GM23248 (cell line): ENCODE data around the gene SMC4. TPM values are rescaled to one million over a fixed set of nuclear protein-coding genes. Genes with fewer than 3 reads are reported as not detected.

Experiments
- DNase-seq: peaks from one replicate; pipeline ENCODE4 v3.0.0-alpha.2; 2015
- H2AFZ ChIP-seq: fragments of 200-600 bp; sonication (generic); 2 replicates; pipeline ENCODE4 v1.6.1; 2016; ENCODE audit warnings: antibody characterized with exemption
- H3F3A ChIP-seq: fragments of 200-600 bp; sonication (generic); 2 replicates; pipeline ENCODE4 v1.6.1; 2016; ENCODE audit warnings: mild to moderate bottlenecking, antibody characterized with exemption, mixed run types; ENCODE audit not compliant: insufficient read depth
- H3K27ac ChIP-seq: fragments of 200-600 bp; sonication (generic); 2 replicates; pipeline ENCODE4 v1.5.1; 2016; ENCODE audit warnings: mild to moderate bottlenecking
- H3K27me3 ChIP-seq: fragments of 200-600 bp; sonication (generic); replicated peaks from 2 replicates; pipeline ENCODE4 v1.6.1; 2016; ENCODE audit warnings: mild to moderate bottlenecking; ENCODE audit not compliant: insufficient read depth
- H3K36me3 ChIP-seq: fragments of 200-600 bp; sonication (generic); 2 replicates; pipeline ENCODE4 v1.6.1; 2016; ENCODE audit warnings: low read depth, mild to moderate bottlenecking
- H3K4me1 ChIP-seq: fragments of 200-600 bp; sonication (generic); 2 replicates; pipeline ENCODE4 v1.6.1; 2016; ENCODE audit warnings: mild to moderate bottlenecking; ENCODE audit not compliant: insufficient read depth
- H3K4me2 ChIP-seq: fragments of 200-600 bp; sonication (generic); one replicate; pipeline ENCODE4 v1.6.1; 2016; ENCODE audit warnings: mild to moderate bottlenecking; ENCODE audit not compliant: unreplicated experiment
- H3K4me3 ChIP-seq: fragments of 200-600 bp; sonication (generic); 2 replicates; pipeline ENCODE4 v1.5.1; 2016; ENCODE audit warnings: mild to moderate bottlenecking
- H3K79me2 ChIP-seq: fragments of 200-600 bp; sonication (generic); 2 replicates; pipeline ENCODE4 v1.6.1; 2016; ENCODE audit warnings: mild to moderate bottlenecking; ENCODE audit not compliant: insufficient read depth
- H3K9ac ChIP-seq: fragments of 200-600 bp; sonication (generic); 2 replicates; pipeline ENCODE4 v1.6.1; 2016; ENCODE audit warnings: mild to moderate bottlenecking
- H3K9me2 ChIP-seq: fragments of 200-600 bp; sonication (generic); 2 replicates; pipeline ENCODE4 v1.6.1; 2016; ENCODE audit warnings: mixed run types, mild to moderate bottlenecking, moderate library complexity; ENCODE audit not compliant: insufficient read depth
- H3K9me3 ChIP-seq: fragments of 200-600 bp; sonication (generic); one replicate; pipeline ENCODE4 v1.6.1; 2017; ENCODE audit warnings: low read depth
- H4K20me1 ChIP-seq: fragments of 200-600 bp; sonication (generic); 2 replicates; pipeline ENCODE4 v1.6.0; 2016; ENCODE audit not compliant: insufficient read depth
- EZH2 ChIP-seq: fragments of 200-600 bp; sonication (generic); IDR thresholded peaks from 2 replicates; pipeline ENCODE4 v1.6.1; 2018; ENCODE audit warnings: antibody characterized with exemption, mild to moderate bottlenecking; ENCODE audit not compliant: insufficient read depth, poor library complexity, severe bottlenecking
- EZH2phosphoT487 ChIP-seq: fragments of 200-600 bp; sonication (generic); IDR thresholded peaks from 2 replicates; pipeline ENCODE4 v1.6.1; 2018; ENCODE audit warnings: antibody characterized with exemption, moderate library complexity, mild to moderate bottlenecking, low read depth; ENCODE audit not compliant: insufficient read depth
- WGBS, 2 experiments: methylation state at CpG; one replicate each; pipeline ENCODE4 v1.1.6; 2015 to 2017; ENCODE audit warnings: low lambda C conversion rate in 2 of 2, low coverage in 1 of 2; ENCODE audit errors: missing lambda C conversion rate in 2 of 2; 5-methylcytosine and 5-hydroxymethylcytosine counted together
- in situ Hi-C: fragments of 300-500 bp; cut with MboI; formaldehyde crosslinking; loops from 2 replicates; pipeline ENCODE4 v1.15.0; 2020
- polyA plus RNA-seq: library from polyadenylated mRNA; unstranded; fragments of >200 nt; fragmentation: Nextera tagmentation; extraction: Ambion mirVana; gene quantifications from 2 replicates; pipeline ENCODE4 v1.2.1, GENCODE V29; 2016
- total RNA-seq: library from RNA; depleted of rRNA; stranded (reverse); fragments of >200 nt; shearing (Covaris generic); gene quantifications from 2 replicates; pipeline ENCODE4 v1.2.3, GENCODE V29; 2014

The SMC4 gene
- total and polyA plus RNA-seq, 2 experiments from 2014 or later: 69.7 to 73.6 TPM

- WGBS, 2 experiments: 17 to 20% methylated on average over 1 of the region's 1 CpG
- Histone ChIP-seq H4K20me1 (peaks cover 2% of the 10 kb centered on the region; the same call in 1 of the 2 replicates), H3F3A (peaks cover 56% of the 10 kb centered on the region), H2AFZ (no peak overlapping the region), H3K9me3 (no peaks in the 10 kb centered on the region), H3K4me2 (peak overlapping the region; percentile 75), H3K27ac (peak overlapping the region; percentile 41), H3K9me2 (no peaks in the 10 kb centered on the region), H3K4me3 (peak overlapping the region; percentile 41), H3K36me3 (no peaks in the 10 kb centered on the region; the same call in 1 of the 2 replicates), H3K9ac (no peak overlapping the region), H3K4me1 (peaks cover 69% of the 10 kb centered on the region), H3K79me2 (peaks cover 48% of the 10 kb centered on the region), H3K27me3 (no peaks in the 10 kb centered on the region)
- in situ Hi-C loops: no loop called here
- DNase-seq: peak; percentile 79
- TF ChIP-seq EZH2phosphoT487: no peak
- TF ChIP-seq EZH2: no peak
Observed at GRCh38 chr3:160378331-160379109, 20.9 kb upstream of the SMC4 start.

DNA sequence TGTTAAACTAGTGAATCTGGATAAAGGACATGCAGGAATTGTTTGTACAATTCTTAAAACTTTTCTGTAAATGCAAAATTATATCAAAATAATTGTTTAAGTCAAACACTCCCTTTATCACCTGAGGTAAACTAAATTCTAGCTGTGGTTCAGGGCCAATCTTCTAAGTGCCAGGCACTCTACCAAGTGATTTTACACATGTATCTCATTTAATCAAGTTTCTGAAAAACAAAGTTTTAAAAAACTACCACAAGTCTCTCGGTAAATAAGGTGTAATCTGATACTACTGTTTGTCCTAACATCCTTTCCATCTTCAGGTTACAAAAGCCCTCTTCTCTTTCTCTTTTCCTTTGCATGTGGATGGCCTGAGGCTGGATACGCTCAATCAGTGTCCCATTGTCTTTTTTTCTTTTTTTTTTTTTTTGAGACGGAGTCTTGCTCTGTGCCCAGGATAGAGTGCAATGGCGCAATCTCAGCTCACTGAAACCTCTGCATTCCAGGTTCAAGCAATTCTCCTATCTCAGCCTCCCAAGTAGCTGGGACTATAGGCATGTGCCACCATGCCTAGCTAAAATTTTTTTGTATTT is 19.7 kb upstream of the SMC4 start:
- H2AFZ ChIP-seq: no peak overlapping the region
- H3K9me3 ChIP-seq: no peaks in the 10 kb centered on the region
- TF ChIP-seq EZH2phosphoT487: no peak
- no peak for TF ChIP-seq EZH2
- peak overlapping the region; percentile 75 for H3K4me2 ChIP-seq
- no peaks in the 10 kb centered on the region; the same call in 1 of the 2 replicates for H3K36me3 ChIP-seq
- H3K4me1 ChIP-seq: peaks cover 57% of the 10 kb centered on the region
- peak overlapping the region; percentile 41; the same call in 1 of the 2 replicates for H3K27ac ChIP-seq
- H4K20me1 ChIP-seq: peaks cover 2% of the 10 kb centered on the region; the same call in 1 of the 2 replicates
- no peaks in the 10 kb centered on the region for H3K9me2 ChIP-seq
- H3K79me2 ChIP-seq: peaks cover 59% of the 10 kb centered on the region
- WGBS, 2 experiments: 84 to 85% methylated on average over 4 of the region's 4 CpGs
- no peak for DNase-seq
- in situ Hi-C loops: no loop called here
- no peaks in the 10 kb centered on the region for H3K27me3 ChIP-seq
- H3K9ac ChIP-seq: no peak overlapping the region
- H3F3A ChIP-seq: peaks cover 49% of the 10 kb centered on the region
- no peak overlapping the region; the same call in 1 of the 2 replicates for H3K4me3 ChIP-seq

GRCh38 chr3:160381470-160381869 is 18.0 kb upstream of the SMC4 start:
- H2AFZ ChIP-seq: no peak overlapping the region
- TF ChIP-seq EZH2: no peak
- no peak for TF ChIP-seq EZH2phosphoT487
- DNase-seq: peak; percentile 87
- H3K4me1 ChIP-seq: peaks cover 45% of the 10 kb centered on the region
- peaks cover 76% of the 10 kb centered on the region for H3K79me2 ChIP-seq
- WGBS, 2 experiments: 96 to 97% methylated on average over 1 of the region's 1 CpG
- peak overlapping the region; percentile 58 for H3K27ac ChIP-seq
- H3K36me3 ChIP-seq: no peaks in the 10 kb centered on the region
- peaks cover 2% of the 10 kb centered on the region; the same call in 1 of the 2 replicates for H4K20me1 ChIP-seq
- H3K9me3 ChIP-seq: no peaks in the 10 kb centered on the region
- no peak overlapping the region; the same call in 1 of the 2 replicates for H3K9ac ChIP-seq
- peak overlapping the region; percentile 53 for H3K4me3 ChIP-seq
- peak overlapping the region; percentile 78 for H3K4me2 ChIP-seq
- H3K9me2 ChIP-seq: no peaks in the 10 kb centered on the region
- H3F3A ChIP-seq: peaks cover 31% of the 10 kb centered on the region
- H3K27me3 ChIP-seq: no peaks in the 10 kb centered on the region
- in situ Hi-C loops: no loop called here

- H3K4me3 ChIP-seq: no peak overlapping the region
- no peaks in the 10 kb centered on the region for H3K27me3 ChIP-seq
- TF ChIP-seq EZH2 (no peak), EZH2phosphoT487 (no peak)
- H3K9ac ChIP-seq: no peak overlapping the region
- no peak overlapping the region for H3K4me2 ChIP-seq
- peaks cover 85% of the 10 kb centered on the region for H3K79me2 ChIP-seq
- H2AFZ ChIP-seq: no peak overlapping the region
- peaks cover 15% of the 10 kb centered on the region; the same call in 1 of the 2 replicates for H3F3A ChIP-seq
- H3K9me3 ChIP-seq: no peaks in the 10 kb centered on the region
- H3K36me3 ChIP-seq: no peaks in the 10 kb centered on the region
- in situ Hi-C loops: no loop called here
- no peak overlapping the region for H3K27ac ChIP-seq
- peaks cover 2% of the 10 kb centered on the region; the same call in 1 of the 2 replicates for H4K20me1 ChIP-seq
- peaks cover 13% of the 10 kb centered on the region for H3K4me1 ChIP-seq
- no peak for DNase-seq
- 92 to 96% methylated on average over 5 of the region's 5 CpGs for WGBS, 2 experiments
- no peaks in the 10 kb centered on the region for H3K9me2 ChIP-seq
Observed at GRCh38 chr3:160384639-160385318, 14.7 kb upstream of the SMC4 start.
